ENCODE measurements around the gene OSBP2.
A peak's percentile ranks its signal among the peaks of the same experiment; 100 is the strongest.

The OSBP2 gene

DNA sequence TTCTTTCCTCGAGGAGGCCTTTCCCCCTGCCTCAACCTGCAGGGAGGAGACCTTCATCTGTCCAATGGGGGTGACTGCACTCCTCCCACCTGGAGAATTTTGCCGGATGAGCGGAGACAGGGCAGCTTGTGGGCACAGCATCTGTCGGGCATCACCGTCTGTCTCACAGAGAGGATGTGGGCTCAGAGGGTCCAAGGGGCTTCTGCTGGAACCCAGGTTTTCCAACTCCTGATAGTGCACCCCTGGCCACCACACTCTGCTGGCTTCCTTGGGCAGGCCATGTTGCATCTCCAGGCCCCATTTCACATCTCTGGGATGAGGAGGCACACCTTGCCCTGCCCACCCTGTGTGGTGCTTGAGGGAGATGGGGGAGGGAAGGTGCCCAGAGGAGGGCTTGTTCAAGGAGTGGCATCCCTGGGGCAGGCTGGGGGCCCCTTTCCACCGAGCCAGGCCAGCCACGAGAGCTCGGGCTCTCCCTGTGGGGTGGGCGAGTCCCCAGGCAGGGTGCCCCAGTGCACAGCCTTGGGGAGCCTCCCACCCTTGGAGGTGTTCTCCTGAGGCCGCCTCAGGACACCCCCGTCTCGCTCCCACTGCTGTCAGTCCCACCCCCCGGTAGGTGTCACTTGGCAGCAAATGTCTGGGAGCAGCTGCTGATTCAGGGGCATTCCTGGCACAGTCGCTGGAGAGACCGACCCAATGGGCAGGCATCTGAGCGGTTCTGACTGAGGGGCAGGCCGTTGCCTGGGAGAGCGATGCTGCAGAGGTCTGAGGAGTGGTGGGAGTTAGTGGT lies 189.7 kb downstream of the OSBP2 start:
- no peak for DNase-seq

DNA sequence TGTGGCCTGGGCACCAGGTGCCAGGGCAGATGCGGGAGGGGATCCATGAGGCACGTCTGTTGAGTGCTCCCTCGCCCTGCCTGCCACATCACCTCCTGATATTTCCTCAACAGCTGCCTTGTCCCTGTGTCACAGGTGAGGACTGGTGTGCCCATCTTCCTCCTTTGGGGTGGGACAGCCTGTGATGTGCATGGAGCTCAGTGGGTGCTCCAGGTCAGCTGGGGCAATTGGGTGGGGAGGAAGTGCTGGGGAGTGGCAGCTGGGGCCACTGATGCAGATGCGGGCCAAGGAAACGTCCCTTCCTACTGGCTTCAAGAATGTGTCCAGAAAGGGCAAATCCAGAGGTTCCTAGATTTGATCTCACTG lies 190.3 kb downstream of the OSBP2 start:
- DNase-seq, result no peak

GRCh38 chr22:30885591-30885990 lies 190.9 kb downstream of the OSBP2 start:
- no peak for DNase-seq

DNA sequence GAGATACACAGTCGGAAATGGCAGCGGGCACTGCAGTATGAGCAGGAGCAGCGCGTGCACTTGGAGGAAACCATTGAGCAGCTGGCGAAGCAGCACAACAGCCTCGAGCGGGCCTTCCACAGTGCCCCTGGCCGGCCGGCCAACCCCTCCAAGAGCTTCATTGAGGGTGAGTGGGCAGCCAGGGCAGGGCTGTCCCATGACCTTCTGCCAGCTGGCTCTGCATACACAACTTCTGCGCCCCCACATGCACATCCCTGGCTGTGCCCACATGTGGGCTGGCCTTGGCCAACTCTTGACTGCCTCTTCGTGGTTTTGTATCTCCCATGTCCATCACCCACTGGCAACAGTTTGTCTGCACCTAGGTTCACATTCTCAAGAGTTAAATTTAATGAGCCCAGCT lies 192.8 kb downstream of the OSBP2 start:
- no peak for DNase-seq

- no peak for DNase-seq
These were observed 193.2 kb downstream of the OSBP2 start for GRCh38 chr22:30887861-30888260.

- no peak for DNase-seq
These were observed 194.8 kb downstream of the OSBP2 start for GRCh38 chr22:30889268-30889995.

DNA sequence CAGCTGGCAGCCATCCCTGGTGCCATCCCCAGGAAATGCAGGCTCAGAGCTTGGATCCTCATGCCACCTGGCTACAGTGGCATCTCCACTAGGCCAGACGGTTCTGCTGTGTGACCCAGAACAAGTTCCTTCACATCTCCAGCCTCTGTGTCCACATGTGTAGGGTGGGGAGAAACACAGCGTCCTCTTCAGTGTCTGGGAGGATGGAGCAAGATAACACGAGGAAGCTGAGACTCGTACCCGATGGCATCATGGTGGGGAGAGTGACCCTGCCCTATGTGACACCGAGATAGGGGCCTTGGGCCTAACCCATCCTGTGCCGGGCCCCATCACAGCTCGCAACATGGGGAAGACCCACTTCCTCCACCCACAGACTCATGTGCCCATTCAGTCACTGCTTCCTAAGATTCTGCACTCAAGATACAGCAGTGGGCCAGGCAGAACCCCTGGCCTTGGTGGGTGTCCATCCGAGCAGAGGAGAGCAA lies 195.4 kb downstream of the OSBP2 start:
- DNase-seq, result no peak

DNA sequence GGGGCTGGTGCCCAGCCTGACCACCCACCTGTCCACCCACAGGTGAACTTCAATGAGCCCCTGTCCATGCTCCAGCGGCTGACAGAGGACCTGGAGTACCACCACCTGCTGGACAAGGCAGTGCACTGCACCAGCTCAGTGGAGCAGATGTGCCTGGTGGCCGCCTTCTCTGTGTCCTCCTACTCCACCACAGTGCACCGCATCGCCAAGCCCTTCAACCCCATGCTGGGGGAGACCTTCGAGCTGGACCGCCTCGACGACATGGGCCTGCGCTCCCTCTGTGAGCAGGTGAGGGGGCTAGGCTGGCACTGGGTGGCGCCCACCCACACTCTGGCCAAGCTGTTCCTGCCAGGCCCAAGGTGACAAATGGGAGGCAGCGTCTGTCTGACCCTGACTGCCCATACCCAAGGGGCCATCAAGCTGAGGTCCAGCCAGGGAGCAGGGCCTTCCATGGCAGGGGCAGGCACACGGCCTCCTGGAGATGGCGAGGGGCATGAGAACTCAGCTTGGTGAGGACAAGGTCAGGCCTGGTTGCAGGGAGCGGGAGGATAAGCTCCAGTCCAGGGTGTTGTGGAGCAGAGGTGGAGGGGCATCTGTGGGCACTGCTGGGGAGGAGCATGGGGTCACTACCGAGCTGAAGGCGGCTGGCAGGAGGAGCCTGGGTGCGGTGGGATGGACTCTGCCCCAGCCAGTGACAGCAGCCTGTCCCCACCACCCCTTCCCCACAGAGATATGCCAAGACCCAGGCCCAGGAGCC lies 196.2 kb downstream of the OSBP2 start:
- peak; percentile 30 for DNase-seq

DNA sequence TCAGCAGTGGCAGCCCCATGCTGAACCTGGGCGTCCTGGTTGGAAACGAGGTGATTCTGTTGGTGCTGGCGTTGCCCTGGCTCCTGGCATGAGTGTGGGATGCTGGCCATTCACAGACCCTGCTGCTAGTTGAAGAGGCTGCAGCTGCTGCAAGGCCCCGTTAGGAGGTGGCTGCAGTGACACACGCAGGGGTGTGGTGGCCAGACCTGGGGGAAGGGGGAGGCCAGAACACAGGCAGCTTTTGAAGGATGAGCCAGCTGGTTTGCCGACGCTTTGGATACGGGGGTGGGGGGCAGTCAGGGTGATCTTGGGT lies 196.7 kb downstream of the OSBP2 start:
- no peak for DNase-seq

GRCh38 chr22:30891781-30892180 lies 197.1 kb downstream of the OSBP2 start:
- no peak for DNase-seq

- no peak for DNase-seq
These were observed 197.6 kb downstream of the OSBP2 start for GRCh38 chr22:30892286-30892685.

DNA sequence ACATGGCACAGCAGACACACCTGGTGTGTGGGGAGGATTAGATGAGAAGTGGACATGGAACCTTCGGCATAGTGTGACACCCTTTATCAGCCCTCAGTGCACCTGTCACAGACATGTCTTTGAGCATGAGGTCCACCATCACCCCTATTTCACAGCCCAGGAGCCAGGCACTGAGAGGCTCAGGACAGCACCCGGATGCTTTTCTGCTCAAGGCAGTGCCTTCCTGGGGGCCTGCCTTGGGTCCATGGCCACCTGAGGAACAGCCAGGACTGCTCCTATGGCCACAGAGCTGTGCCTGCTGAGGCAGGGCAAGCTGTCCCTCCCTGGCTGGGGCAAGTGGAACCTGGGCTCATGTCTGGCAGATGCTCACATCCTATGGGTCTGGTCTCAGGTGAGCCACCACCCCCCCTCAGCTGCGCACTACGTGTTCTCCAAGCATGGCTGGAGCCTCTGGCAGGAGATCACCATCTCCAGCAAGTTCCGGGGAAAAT lies 198.1 kb downstream of the OSBP2 start:
- no peak for DNase-seq

- DNase-seq, result no peak
These were observed 199.0 kb downstream of the OSBP2 start for GRCh38 chr22:30893434-30894370.

DNA sequence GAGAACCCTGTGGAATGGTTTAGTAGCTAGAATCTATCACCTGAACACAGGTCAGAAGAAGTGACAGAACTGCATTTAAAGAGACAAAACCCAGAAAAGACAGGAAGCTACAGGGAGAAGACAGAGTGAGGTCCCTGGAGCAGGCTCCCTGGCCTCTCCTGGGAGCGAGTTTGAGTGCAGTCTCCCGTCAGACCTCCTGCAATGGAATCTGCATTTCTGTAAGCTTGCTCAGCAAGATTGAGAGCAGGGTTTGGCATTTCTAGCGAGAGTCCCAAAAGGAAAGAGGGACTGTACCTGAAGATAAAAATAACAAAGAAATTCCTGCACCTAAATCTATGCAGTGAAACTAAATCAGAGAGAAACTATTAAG lies 199.7 kb downstream of the OSBP2 start:
- DNase-seq, result no peak

DNA sequence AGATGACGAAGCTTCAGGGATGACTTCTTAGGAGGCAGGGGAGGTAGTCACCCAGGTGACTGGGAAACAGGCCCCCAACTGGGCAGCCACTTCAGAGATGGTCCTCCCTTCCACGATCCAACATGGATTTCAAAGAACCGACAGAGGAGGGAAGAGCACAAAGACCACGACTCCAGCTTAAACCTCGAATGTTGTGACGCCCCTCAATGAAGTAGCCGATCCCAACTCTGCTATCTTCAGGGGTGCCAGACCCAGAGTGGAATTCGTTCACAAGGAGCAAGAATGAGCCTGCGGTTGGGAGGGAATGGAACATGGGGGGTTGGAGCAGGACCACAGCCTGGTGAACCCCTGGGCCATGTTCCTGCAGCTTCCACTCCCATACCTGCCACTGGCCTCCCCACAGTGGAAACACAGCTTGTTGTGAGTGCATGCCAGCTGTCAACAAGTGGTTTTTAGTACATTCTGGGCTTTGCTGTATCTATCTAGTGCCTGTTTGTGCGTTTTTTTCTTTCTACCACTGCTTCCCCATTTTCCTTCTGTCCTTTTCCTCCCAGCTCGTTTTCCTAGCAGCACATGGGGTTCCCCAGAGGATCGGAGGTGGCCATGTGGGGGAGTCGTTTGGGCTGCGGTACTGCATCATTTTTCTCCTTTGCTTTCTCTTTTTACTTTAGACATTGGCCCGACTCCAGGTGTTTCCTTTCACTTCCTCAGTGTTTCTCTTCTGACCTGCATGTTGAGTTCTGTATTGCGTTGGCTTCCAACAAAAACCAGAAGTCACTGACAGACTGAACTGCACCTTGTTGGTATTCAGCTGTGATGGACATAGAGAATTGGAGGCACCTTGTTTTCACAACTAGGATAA lies 208.1 kb downstream of the OSBP2 start:
- no peak for DNase-seq

GRCh38 chr22:30903876-30904460 lies 209.3 kb downstream of the OSBP2 start:
- no peak for DNase-seq

DNA sequence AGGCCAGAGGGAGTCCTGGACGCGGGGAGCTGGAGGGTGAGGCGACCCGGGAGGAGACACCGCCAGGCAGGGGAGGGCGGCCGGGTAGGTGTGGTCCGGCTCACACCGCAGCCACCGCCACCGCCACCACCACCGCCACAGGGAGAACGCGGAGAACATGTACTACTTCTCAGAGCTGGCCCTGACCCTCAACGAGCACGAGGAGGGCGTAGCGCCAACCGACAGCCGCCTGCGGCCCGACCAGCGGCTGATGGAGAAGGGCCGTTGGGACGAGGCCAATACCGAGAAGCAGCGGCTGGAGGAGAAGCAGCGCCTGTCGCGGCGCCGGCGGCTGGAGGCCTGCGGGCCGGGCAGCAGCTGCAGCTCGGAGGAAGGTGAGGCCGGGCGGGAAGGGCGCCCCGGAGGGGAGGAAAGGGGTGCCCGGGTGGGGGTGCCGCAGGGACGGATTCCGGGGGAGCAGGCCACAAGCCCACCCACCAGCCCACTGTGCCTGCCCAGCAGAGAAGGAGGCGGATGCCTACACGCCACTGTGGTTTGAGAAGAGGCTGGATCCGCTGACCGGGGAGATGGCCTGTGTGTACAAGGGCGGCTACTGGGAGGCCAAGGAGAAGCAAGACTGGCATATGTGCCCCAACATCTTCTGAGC lies 211.1 kb downstream of the OSBP2 start:
- no peak for DNase-seq

- DNase-seq, result no peak
These were observed 211.7 kb downstream of the OSBP2 start for GRCh38 chr22:30906411-30906810.

GRCh38 chr22:30906946-30907345 lies 212.3 kb downstream of the OSBP2 start:
- DNase-seq, result no peak

GRCh38 chr22:30908051-30908461 lies 213.4 kb downstream of the OSBP2 start:
- no peak for DNase-seq

DNA sequence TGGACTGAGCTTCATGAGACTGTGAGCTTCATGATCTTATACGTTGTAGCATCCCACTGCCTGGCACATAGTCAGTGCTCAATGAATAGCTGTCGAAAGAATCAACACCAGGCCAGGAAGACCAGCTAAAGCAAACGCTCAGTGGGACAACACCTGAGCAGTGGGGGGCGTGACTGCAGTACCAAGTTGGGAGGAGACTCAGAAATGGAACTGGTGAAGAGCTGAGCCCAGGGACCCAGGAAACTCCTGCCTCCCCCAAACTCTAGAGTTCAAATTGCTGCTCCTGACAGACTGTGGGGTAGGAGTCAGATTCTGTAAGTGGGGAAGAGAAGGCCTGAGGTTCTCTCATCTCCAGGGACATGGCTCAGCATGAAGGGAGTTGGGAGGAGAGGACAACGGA lies 214.6 kb downstream of the OSBP2 start:
- DNase-seq, result no peak

Data from stimulated activated CD4-positive, alpha-beta T cell treated with anti-CD3 and anti-CD28 coated beads, Interleukin-12 subunit alpha, Interleukin-12 subunit beta, amount 100 ng/mL, for 4 hours (primary cell).